Kidney (tissue), 14 donors: ENCODE data around the gene PLCB3. TPM values are rescaled to one million over a fixed set of nuclear protein-coding genes. Genes with fewer than 3 reads are reported as not detected.

Source experiments
- DNase-seq, 5 donors: peaks; one replicate each; pipeline ENCODE4 v3.0.0-alpha.2; 2013 to 2020
- FAIRE-seq: peaks from 2 replicates; lab custom pipeline; 2012; peaks lifted over from hg19 to GRCh38; lab: Jason Lieb, UNC
- H3K27ac ChIP-seq, 2 donors: one replicate each; pipeline ENCODE4 v1.7.0; 2013; ENCODE audit warnings: low read depth in 2 of 2, low read length in 2 of 2, inconsistent platforms in 1 of 2
- H3K27me3 ChIP-seq: one replicate; pipeline ENCODE4 v1.7.1; 2013; ENCODE audit warnings: low read length, inconsistent platforms; ENCODE audit not compliant: control insufficient read depth, insufficient read depth
- H3K36me3 ChIP-seq, 3 donors: one replicate each; pipeline versions ENCODE4 v1.7.0 to v1.7.1; 2013; ENCODE audit warnings: low read length in 3 of 3, control low read depth in 1 of 3, inconsistent platforms in 1 of 3; ENCODE audit not compliant: insufficient read depth in 3 of 3, control insufficient read depth in 2 of 3
- H3K4me1 ChIP-seq, 3 donors: one replicate each; pipeline versions ENCODE4 v1.7.0 to v1.7.1; 2013; ENCODE audit warnings: low read length in 3 of 3, inconsistent platforms in 1 of 3, low read depth in 1 of 3; ENCODE audit not compliant: control insufficient read depth in 2 of 3, insufficient read depth in 2 of 3
- H3K4me3 ChIP-seq, 3 donors: one replicate each; pipeline versions ENCODE4 v1.7.0 to v1.8.1; 2013; ENCODE audit warnings: low read length in 3 of 3, control low read depth in 1 of 3, inconsistent platforms in 1 of 3
- H3K9ac ChIP-seq, 3 donors: one replicate each; pipeline versions ENCODE4 v1.7.0 to v1.7.1; 2013; ENCODE audit warnings: low read length in 3 of 3, control low read depth in 1 of 3, inconsistent platforms in 1 of 3
- H3K9me3 ChIP-seq, 3 donors: one replicate each; pipeline versions ENCODE4 v1.7.0 to v1.7.1; 2013; ENCODE audit warnings: low read length in 3 of 3, control low read depth in 1 of 3, inconsistent platforms in 1 of 3; ENCODE audit not compliant: control insufficient read depth in 2 of 3, insufficient read depth in 1 of 3
- intact Hi-C: fragments of 100-400 bp; cut with DNase I; formaldehyde crosslinking; loops from one replicate; pipeline ENCODE4 v1.11.1; 2022
- polyA plus RNA-seq: library from polyadenylated mRNA; stranded (reverse); fragments of 350-450 nt; fragmentation: Illumina TruSeq; extraction: RNeasy Lipid Tissue Mini Kit (QIAGEN cat#74804); gene quantifications from one replicate; pipeline ENCODE4 v1.2.3, GENCODE V29; 2014; ENCODE audit warnings: low read depth, low replicate concordance; ENCODE audit not compliant: insufficient read depth
- total RNA-seq: library from RNA; stranded (reverse); fragmentation: NEBNext Ultra II Directional; extraction: Animal tissue kit (Norgen Biotek cat#: 25700); gene quantifications from one replicate; pipeline ENCODE4 v1.2.1, GENCODE V29; 2021
- TF ChIP-seq, protein P1 (sequence below): IDR thresholded peaks from 3 replicates; pipeline ENCODE4 v1.5.1; 2012; ENCODE audit warnings: mild to moderate bottlenecking, moderate library complexity, borderline replicate concordance; ENCODE audit not compliant: insufficient read depth; ENCODE audit errors: extremely low read depth
- donor health status: control.
- donor health status: control.
- donor health status: control.
- donor health status: control.
- donor health status: control.
- donor health status: DM: yes; HTN: yes; CAD: no.
- donor health status: Normal renal cell carcinoma (clear cell type).

PLCB3 gene
- total and polyA plus RNA-seq, 2 donors from 2014 or later, result 9.6 to 24.6 TPM

DNA sequence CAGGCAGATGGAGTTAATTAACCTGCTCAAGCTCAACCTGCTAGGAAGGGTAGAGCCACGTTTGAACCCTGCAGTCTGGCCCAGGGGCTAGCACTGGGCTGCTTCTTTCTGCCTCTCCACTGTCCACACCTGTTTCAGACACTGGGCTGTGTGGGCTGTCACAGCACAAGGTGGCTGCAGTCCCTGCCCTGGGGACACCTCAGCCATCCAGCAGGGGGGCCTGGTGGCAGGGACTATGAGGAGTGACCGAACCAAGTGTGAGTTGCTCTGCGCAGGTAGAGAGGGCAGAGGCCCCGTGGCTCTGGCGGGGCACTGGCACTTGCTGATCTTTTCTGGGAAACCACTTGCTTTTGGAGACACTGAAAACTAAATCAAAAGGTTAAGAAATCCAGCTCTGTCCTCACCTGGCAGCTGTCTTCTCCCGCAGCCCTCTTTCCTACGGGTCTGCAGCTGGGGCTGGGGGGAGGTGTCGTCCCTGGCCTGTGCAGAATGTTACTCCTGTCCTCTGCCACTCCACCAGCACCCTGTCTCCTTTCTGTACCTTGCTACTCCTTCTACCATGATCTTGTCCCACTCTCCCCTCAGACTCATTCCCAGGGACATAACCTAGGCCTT lies 27.4 kb downstream of the PLCB3 start:
- intact Hi-C loops, result no loop called here
- H3K36me3 ChIP-seq, result peaks cover 0 to 4% (median 0%) of the 10 kb centered on the region in 3 donors
- FAIRE-seq (no peak), DNase-seq (peak in 1 of 5 donors; percentile 60)
- no peaks in the 10 kb centered on the region for H3K27me3 ChIP-seq
- H3K27ac ChIP-seq, result no peak overlapping the region
- H3K4me3 ChIP-seq, result no peak overlapping the region
- H3K9ac ChIP-seq, result no peak overlapping the region
- peaks cover 0 to 5% (median 4%) of the 10 kb centered on the region in 3 donors for H3K4me1 ChIP-seq
- no peaks in the 10 kb centered on the region for H3K9me3 ChIP-seq
- TF ChIP-seq, protein P1, sequence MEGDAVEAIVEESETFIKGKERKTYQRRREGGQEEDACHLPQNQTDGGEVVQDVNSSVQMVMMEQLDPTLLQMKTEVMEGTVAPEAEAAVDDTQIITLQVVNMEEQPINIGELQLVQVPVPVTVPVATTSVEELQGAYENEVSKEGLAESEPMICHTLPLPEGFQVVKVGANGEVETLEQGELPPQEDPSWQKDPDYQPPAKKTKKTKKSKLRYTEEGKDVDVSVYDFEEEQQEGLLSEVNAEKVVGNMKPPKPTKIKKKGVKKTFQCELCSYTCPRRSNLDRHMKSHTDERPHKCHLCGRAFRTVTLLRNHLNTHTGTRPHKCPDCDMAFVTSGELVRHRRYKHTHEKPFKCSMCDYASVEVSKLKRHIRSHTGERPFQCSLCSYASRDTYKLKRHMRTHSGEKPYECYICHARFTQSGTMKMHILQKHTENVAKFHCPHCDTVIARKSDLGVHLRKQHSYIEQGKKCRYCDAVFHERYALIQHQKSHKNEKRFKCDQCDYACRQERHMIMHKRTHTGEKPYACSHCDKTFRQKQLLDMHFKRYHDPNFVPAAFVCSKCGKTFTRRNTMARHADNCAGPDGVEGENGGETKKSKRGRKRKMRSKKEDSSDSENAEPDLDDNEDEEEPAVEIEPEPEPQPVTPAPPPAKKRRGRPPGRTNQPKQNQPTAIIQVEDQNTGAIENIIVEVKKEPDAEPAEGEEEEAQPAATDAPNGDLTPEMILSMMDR, result no peak

DNA sequence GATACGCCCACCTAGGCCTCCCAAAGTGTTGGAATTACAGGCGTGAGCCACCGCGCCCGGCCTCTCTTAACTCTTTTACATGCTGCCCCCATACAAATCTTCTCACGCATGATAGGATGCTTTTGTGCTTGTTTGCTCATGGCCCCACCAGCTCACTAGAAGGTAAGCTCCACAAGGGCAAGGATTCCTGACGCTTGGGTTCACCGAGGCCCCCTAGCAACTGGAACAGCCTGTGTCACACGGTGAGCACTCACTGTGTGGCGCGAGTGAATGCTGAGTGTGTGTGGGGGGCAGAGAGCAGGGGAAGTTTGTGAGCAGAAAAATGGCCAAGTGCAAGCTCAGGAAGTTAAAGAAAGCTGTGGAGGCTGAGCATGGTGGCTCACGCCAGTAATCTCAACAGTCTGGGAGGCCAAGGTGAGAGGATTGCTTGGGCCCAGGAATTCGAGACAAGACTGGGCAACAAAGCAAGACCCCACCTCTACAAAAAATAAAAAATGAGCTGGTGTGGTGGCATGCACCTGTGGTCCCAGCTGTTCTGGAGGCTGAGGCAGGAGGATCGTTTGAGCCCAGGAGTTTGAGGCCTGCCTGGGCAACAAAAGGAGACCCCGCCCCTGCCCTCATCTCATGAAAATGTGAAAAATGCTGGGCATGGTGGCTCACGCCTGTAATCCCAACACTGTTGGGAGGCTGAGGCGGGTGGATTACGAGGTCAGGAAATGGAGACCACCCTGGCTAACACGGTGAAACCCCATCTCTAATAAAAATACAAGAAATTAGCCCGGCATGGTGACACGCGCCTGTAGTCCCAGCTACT lies 30.8 kb downstream of the PLCB3 start:
- H3K27me3 ChIP-seq, result no peaks in the 10 kb centered on the region

DNA sequence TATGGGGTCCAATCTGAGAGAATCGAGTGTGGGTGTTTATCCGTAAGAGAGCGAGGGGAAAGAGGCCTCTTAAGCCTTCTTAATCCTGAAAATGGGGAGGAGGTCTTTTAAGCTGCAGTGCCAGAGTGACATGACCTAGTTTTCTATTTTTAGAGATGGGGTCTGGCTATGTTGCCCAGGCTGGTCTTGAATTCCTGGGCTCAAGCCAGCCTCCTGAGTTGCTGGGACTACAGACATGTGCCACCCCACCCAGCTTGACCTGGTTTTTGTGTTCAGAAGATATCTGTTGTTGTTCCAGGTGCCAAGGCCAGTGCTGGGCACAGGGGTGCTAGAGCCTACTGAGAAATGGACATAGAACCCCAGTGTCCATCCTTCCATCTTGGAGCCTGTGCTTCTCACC lies 31.8 kb downstream of the PLCB3 start:
- Histone ChIP-seq H3K27ac (no peak overlapping the region), H3K4me3 (no peak overlapping the region), H3K9ac (peak overlapping the region in 1 of 3 donors; percentile 55), H3K4me1 (peaks cover 0 to 17% (median 4%) of the 10 kb centered on the region in 3 donors), H3K9me3 (no peaks in the 10 kb centered on the region), H3K27me3 (no peaks in the 10 kb centered on the region), H3K36me3 (no peaks in the 10 kb centered on the region)
- intact Hi-C loops, result no loop called here
- TF ChIP-seq, protein P1, result no peak
- FAIRE-seq, result no peak
- DNase-seq, result peak in 1 of 5 donors; percentile 40

More for the DNA sequence above, 30.8 kb downstream of the PLCB3 start:
- intact Hi-C loops, result no loop called here
- no peak overlapping the region for H3K27ac ChIP-seq
- no peak for DNase-seq
- H3K9me3 ChIP-seq, result no peaks in the 10 kb centered on the region
- no peak overlapping the region for H3K9ac ChIP-seq
- TF ChIP-seq, protein P1, result no peak
- peaks cover 0 to 17% (median 4%) of the 10 kb centered on the region in 3 donors for H3K4me1 ChIP-seq
- H3K4me3 ChIP-seq, result no peak overlapping the region
- no peak for FAIRE-seq
- H3K36me3 ChIP-seq, result peaks cover 0 to under 1% (median 0%) of the 10 kb centered on the region in 3 donors
